DOHH2 (cell line): ENCODE data around the gene SLC30A10.

Experiments
- EZH2phosphoT487 ChIP-seq: fragments of 200-600 bp; sonication (generic); IDR thresholded peaks from 2 replicates; pipeline ENCODE4 v1.6.1; 2017; ENCODE audit warnings: borderline replicate concordance, mild to moderate bottlenecking, antibody characterized with exemption, low read length, moderate library complexity, mixed read lengths
- TF ChIP-seq, protein P1 (sequence below): fragments of 200-600 bp; sonication (generic); IDR thresholded peaks from one replicate; pipeline ENCODE4 v1.5.1; 2014; ENCODE audit warnings: antibody characterized with exemption, mild to moderate bottlenecking, low read depth, low read length; ENCODE audit not compliant: poor library complexity, severe bottlenecking

DNA sequence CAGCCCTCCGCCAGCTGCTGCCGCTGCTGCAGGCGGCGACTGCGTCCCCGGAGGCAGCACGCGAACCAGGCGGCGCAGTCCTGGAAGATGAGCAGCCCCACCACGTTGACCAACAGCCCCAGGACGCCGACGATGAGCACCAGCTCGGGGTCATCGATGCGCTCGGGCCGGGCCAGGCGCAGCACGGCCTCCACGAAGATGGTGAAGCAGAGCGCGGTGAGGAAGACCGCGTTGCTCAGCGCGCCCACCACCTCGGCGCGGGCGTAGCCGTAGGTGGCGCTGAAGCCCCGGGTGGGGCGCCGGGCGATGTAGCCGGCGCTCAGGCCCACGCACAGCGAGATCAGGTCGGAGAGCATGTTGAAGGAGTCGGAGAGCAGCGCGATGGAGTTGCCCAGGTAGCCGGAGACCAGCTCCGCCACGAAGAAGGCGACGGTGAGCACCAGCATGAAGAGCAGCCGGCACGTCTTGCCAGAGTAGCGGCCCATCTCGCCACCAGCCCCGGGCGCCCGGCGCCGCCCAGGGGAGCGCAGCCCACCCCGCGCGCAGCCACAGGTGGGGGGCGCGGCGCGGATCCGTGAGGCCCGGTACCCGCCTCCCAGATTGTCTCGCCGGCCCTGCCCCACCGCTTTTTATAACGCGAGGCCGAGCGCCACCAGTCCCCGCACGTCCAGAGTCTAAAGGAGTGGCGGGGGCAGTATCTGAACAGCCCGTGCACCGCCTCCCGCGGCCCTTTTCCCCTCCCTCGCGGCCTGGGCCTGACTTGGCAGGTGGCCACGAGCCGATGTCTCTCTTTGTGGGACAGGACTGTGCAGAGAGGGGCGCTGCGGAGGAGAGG lies at the start of gene SLC30A10:
- TF ChIP-seq, protein P1, sequence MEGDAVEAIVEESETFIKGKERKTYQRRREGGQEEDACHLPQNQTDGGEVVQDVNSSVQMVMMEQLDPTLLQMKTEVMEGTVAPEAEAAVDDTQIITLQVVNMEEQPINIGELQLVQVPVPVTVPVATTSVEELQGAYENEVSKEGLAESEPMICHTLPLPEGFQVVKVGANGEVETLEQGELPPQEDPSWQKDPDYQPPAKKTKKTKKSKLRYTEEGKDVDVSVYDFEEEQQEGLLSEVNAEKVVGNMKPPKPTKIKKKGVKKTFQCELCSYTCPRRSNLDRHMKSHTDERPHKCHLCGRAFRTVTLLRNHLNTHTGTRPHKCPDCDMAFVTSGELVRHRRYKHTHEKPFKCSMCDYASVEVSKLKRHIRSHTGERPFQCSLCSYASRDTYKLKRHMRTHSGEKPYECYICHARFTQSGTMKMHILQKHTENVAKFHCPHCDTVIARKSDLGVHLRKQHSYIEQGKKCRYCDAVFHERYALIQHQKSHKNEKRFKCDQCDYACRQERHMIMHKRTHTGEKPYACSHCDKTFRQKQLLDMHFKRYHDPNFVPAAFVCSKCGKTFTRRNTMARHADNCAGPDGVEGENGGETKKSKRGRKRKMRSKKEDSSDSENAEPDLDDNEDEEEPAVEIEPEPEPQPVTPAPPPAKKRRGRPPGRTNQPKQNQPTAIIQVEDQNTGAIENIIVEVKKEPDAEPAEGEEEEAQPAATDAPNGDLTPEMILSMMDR, result no peak
- TF ChIP-seq EZH2phosphoT487, result no peak
